ENCODE data around the gene ENTHD1.

- no peak for TF ChIP-seq EZH2 (IDR thresholded peaks at IDR 0.05; ENCODE audit: borderline replicate concordance, low read depth, low read length, severe bottlenecking)
- no peak for TF ChIP-seq CTCF (IDR thresholded peaks at IDR 0.05; ENCODE audit: borderline replicate concordance, extremely low read depth, low read length, poor library complexity, severe bottlenecking)
Observed at GRCh38 chr22:39904862-39905261, 11.3 kb upstream of the ENTHD1 start.
